HG03439 (cell line): Measurements from ENCODE around the gene CXCL8.
"Not testable (repeated sequence)": the region's sequence is repeated elsewhere in the genome, so short reads cannot be mapped to it uniquely, and the experiment has no call there.

ENCODE experiments used
- ATAC-seq: cut with Tn5 transposase; IDR thresholded peaks from one replicate; pipeline ENCODE4 v1.9.1; 2021; ENCODE audit warnings: mild to moderate bottlenecking, moderate library complexity; ENCODE audit not compliant: unreplicated experiment

Gene CXCL8

GRCh38 chr4:73740353-73740778 is at the start of gene CXCL8:
TSS of gene CXCL8 (plus strand) at chr4:73740569. CDS start at chr4:73740659, 90 bp downstream.
- no peak for ATAC-seq

- ATAC-seq: not testable (repeated sequence)
Measured at GRCh38 chr4:73691201-73691600, 49.2 kb upstream of the CXCL8 start.

- no peak for ATAC-seq
Measured at GRCh38 chr4:73691759-73692158, 48.6 kb upstream of the CXCL8 start.

- ATAC-seq: no peak
Measured at GRCh38 chr4:73692254-73692653, 48.1 kb upstream of the CXCL8 start.

GRCh38 chr4:73692701-73693100 is 47.7 kb upstream of the CXCL8 start:
- no peak for ATAC-seq

GRCh38 chr4:73693811-73694210 is 46.6 kb upstream of the CXCL8 start:
- no peak for ATAC-seq

- ATAC-seq: no peak
Measured at GRCh38 chr4:73698217-73698616, 42.2 kb upstream of the CXCL8 start.

GRCh38 chr4:73701116-73701515 is 39.3 kb upstream of the CXCL8 start:
- ATAC-seq: no peak

GRCh38 chr4:73702796-73703287 is 37.5 kb upstream of the CXCL8 start:
- ATAC-seq: no peak

- ATAC-seq: no peak
Measured at GRCh38 chr4:73703320-73703719, 37.0 kb upstream of the CXCL8 start.

- ATAC-seq: no peak
Measured at GRCh38 chr4:73704314-73705055, 35.9 kb upstream of the CXCL8 start.

- ATAC-seq: no peak
Measured at GRCh38 chr4:73705056-73705432, 35.3 kb upstream of the CXCL8 start.

GRCh38 chr4:73705721-73706120 is 34.6 kb upstream of the CXCL8 start:
- no peak for ATAC-seq

GRCh38 chr4:73706811-73707210 is 33.6 kb upstream of the CXCL8 start:
- ATAC-seq: no peak

GRCh38 chr4:73707269-73707875 is 33.0 kb upstream of the CXCL8 start:
- ATAC-seq: no peak

- no peak for ATAC-seq
Measured at GRCh38 chr4:73707918-73708577, 32.3 kb upstream of the CXCL8 start.

- ATAC-seq: no peak
Measured at GRCh38 chr4:73709451-73710033, 30.8 kb upstream of the CXCL8 start.

GRCh38 chr4:73710094-73710493 is 30.3 kb upstream of the CXCL8 start:
- ATAC-seq: no peak

- ATAC-seq: no peak
Measured at GRCh38 chr4:73711989-73712388, 28.4 kb upstream of the CXCL8 start.

- no peak for ATAC-seq
Measured at GRCh38 chr4:73713650-73714049, 26.7 kb upstream of the CXCL8 start.

- ATAC-seq: no peak
Measured at GRCh38 chr4:73714647-73715046, 25.7 kb upstream of the CXCL8 start.

GRCh38 chr4:73715659-73716058 is 24.7 kb upstream of the CXCL8 start:
- ATAC-seq: no peak
